Measurements from ENCODE around the gene RHBDF1. TPM values are rescaled to one million over a fixed set of nuclear protein-coding genes. Genes with fewer than 3 reads are reported as not detected.

The RHBDF1 gene
- total and polyA plus RNA-seq, 2 experiments from 2014 or later = 41.5 to 73.6 TPM

- Histone ChIP-seq H3K4me2 (no peak overlapping the region), H3K27ac (no peak overlapping the region), H3K9me3 (ENCODE audit: low read depth) (no peaks in the 10 kb centered on the region), H2AFZ (no peak overlapping the region), H3K4me3 (no peak overlapping the region), H3K36me3 (replicated peaks; ENCODE audit: insufficient read depth, low read depth) (no peaks in the 10 kb centered on the region), H3K4me1 (ENCODE audit: insufficient read depth) (peaks cover 2% of the 10 kb centered on the region), H4K20me1 (ENCODE audit: insufficient read depth, poor library complexity, severe bottlenecking) (no peaks in the 10 kb centered on the region), H3K79me2 (peaks cover 7% of the 10 kb centered on the region), H3K27me3 (no peaks in the 10 kb centered on the region), H3K9me2 (replicated peaks; ENCODE audit: insufficient read depth) (no peaks in the 10 kb centered on the region)
- DNase-seq (ENCODE audit: low spot score) = no peak
- TF ChIP-seq EZH2phosphoT487 (IDR thresholded peaks at IDR 0.05; ENCODE audit: low read depth, severe bottlenecking, unreplicated experiment) (no peak), EZH2 (IDR thresholded peaks at IDR 0.05; ENCODE audit: borderline replicate concordance) (no peak), CTCF (IDR thresholded peaks at IDR 0.05; ENCODE audit: poor library complexity) (no peak)
- 77% methylated on average over 7 of the region's 8 CpGs for WGBS (ENCODE audit: low lambda C conversion rate, missing lambda C conversion rate)
Measured at GRCh38 chr16:57711-58110, 14.7 kb downstream of the RHBDF1 start.

- 95% methylated on average over 15 of the region's 17 CpGs for WGBS (ENCODE audit: low lambda C conversion rate, missing lambda C conversion rate)
- H3K4me1 ChIP-seq (ENCODE audit: insufficient read depth) = peaks cover 2% of the 10 kb centered on the region
- no peak for DNase-seq (ENCODE audit: low spot score)
- no peaks in the 10 kb centered on the region for H3K9me3 ChIP-seq (ENCODE audit: low read depth)
- no peak overlapping the region for H3K4me3 ChIP-seq
- no peaks in the 10 kb centered on the region for H3K36me3 ChIP-seq (replicated peaks; ENCODE audit: insufficient read depth, low read depth)
- no peaks in the 10 kb centered on the region for H3K9me2 ChIP-seq (replicated peaks; ENCODE audit: insufficient read depth)
- peaks cover 15% of the 10 kb centered on the region for H3K79me2 ChIP-seq
- no peaks in the 10 kb centered on the region for H4K20me1 ChIP-seq (ENCODE audit: insufficient read depth, poor library complexity, severe bottlenecking)
- no peak for TF ChIP-seq EZH2 (IDR thresholded peaks at IDR 0.05; ENCODE audit: borderline replicate concordance)
- TF ChIP-seq CTCF (IDR thresholded peaks at IDR 0.05; ENCODE audit: poor library complexity) = no peak
- no peak for TF ChIP-seq EZH2phosphoT487 (IDR thresholded peaks at IDR 0.05; ENCODE audit: low read depth, severe bottlenecking, unreplicated experiment)
- H3K27ac ChIP-seq = no peak overlapping the region
- no peaks in the 10 kb centered on the region for H3K27me3 ChIP-seq
- no peak overlapping the region for H3K4me2 ChIP-seq
- no peak overlapping the region for H2AFZ ChIP-seq
Measured at GRCh38 chr16:56231-56927, 16.1 kb downstream of the RHBDF1 start.

DNA sequence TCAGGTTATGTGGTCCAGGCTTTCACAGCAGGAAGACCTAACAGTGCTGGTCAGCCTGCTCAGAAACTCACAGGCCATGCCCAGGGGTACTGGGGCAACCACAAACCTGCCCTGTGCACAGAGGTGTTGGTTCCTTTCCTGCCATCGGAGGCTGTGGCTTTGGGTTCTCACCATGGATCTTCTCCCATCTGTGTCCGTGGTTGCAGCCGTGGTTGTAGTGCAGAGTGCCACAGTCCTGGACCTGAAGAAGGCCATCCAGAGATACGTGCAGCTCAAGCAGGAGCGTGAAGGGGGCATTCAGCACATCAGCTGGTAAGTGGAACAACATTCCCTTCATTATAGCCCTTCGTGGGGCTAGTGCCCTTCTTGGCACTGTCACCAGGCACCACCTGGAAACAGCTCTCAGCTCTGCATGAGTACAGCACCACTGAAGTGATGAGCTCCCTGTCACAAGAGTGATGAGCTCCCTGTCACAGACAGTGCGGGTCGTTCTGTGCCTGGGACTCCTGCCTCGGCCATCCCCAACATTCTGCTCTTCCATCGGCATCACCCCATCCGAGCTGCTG, 16.8 kb downstream of the RHBDF1 start:
- Histone ChIP-seq H3K4me2 (no peak overlapping the region), H2AFZ (no peak overlapping the region), H3K4me1 (ENCODE audit: insufficient read depth) (peaks cover 2% of the 10 kb centered on the region), H3K27me3 (no peaks in the 10 kb centered on the region), H3K27ac (no peak overlapping the region), H3K79me2 (peaks cover 23% of the 10 kb centered on the region), H4K20me1 (ENCODE audit: insufficient read depth, poor library complexity, severe bottlenecking) (no peaks in the 10 kb centered on the region), H3K9me2 (replicated peaks; ENCODE audit: insufficient read depth) (no peaks in the 10 kb centered on the region), H3K4me3 (no peak overlapping the region), H3K36me3 (replicated peaks; ENCODE audit: insufficient read depth, low read depth) (no peaks in the 10 kb centered on the region), H3K9me3 (ENCODE audit: low read depth) (no peaks in the 10 kb centered on the region)
- WGBS (ENCODE audit: low lambda C conversion rate, missing lambda C conversion rate) = 97% methylated on average over 11 of the region's 11 CpGs
- DNase-seq (ENCODE audit: low spot score) = no peak
- TF ChIP-seq CTCF (IDR thresholded peaks at IDR 0.05; ENCODE audit: poor library complexity) = no peak
- TF ChIP-seq EZH2phosphoT487 (IDR thresholded peaks at IDR 0.05; ENCODE audit: low read depth, severe bottlenecking, unreplicated experiment) = no peak
- TF ChIP-seq EZH2 (IDR thresholded peaks at IDR 0.05; ENCODE audit: borderline replicate concordance) = no peak

Data from hepatocyte (in vitro differentiated cells).